ENCODE measurements around the gene KDM4F.
A peak's percentile ranks its signal among the peaks of the same experiment; 100 is the strongest.

KDM4F gene

DNA sequence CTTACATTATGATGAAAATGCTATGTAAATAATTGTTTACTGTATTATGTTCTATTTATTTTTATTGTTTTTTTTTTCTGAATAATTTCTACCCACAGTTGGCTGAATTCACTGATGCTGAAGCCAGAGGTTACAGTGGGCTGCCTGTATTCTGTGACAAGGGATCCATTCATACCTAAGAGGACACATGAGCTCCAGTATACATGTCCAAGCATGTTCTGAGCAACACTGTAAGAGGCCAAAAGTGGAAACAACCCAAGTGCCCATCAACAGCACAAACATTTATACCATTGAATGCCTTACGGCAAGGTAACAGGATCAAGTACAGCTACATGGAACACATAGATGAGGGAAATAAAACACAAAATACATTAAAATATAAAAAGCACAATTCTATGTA, 16.1 kb downstream of the KDM4F start:
- Histone ChIP-seq H3K9me3 (ENCODE audit: control insufficient read depth in 1 of 2, low read length in 2 of 2) (no peaks in the 10 kb centered on the region), H3K27me3 (ENCODE audit: low read depth, low read length) (no peaks in the 10 kb centered on the region), H3K27ac (ENCODE audit: low read length) (no peak overlapping the region), H3K4me1 (ENCODE audit: control insufficient read depth in 1 of 2, insufficient read depth in 2 of 2, low read length in 2 of 2) (peaks cover 10 to 18% of the 10 kb centered on the region in 2 donors), H3K4me3 (ENCODE audit: low read depth in 1 of 2, low read length in 2 of 2) (no peak overlapping the region), H3K36me3 (ENCODE audit: control insufficient read depth in 1 of 2, insufficient read depth in 2 of 2, low read length in 2 of 2) (no peaks in the 10 kb centered on the region)

DNA sequence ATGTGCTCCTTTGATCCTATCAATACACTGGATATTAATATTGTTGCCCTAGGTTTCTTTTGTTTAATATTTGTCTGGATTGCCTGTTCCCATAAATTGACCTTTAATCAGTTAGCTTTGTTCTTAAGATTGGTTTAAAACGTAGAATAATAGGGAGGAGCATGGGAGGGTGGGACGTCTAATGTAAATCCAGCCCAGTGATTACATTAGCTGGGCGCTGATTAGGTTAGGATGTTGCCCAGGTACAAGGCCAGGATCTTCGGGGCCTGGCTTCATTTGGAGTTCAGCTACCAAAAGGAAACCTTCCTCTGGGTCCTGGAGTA, 17.5 kb downstream of the KDM4F start, which contains the start of gene SRSF8:
TSS of gene SRSF8 (plus strand) at position 204 of the 323 bp plus-strand sequence. CDS start 308 bp downstream, outside the sequence.
- Histone ChIP-seq H3K27me3 (ENCODE audit: low read depth, low read length) (no peaks in the 10 kb centered on the region), H3K27ac (ENCODE audit: low read length) (peak within 1 kb of the TSS; percentile 99), H3K36me3 (ENCODE audit: control insufficient read depth in 1 of 2, insufficient read depth in 2 of 2, low read length in 2 of 2) (no peaks in the 10 kb centered on the region), H3K4me1 (ENCODE audit: control insufficient read depth in 1 of 2, insufficient read depth in 2 of 2, low read length in 2 of 2) (peaks cover 10 to 18% of the 10 kb centered on the region in 2 donors), H3K4me3 (ENCODE audit: low read depth in 1 of 2, low read length in 2 of 2) (peak within 1 kb of the TSS; percentile 85 to 99), H3K9me3 (ENCODE audit: control insufficient read depth in 1 of 2, low read length in 2 of 2) (no peaks in the 10 kb centered on the region)

DNA sequence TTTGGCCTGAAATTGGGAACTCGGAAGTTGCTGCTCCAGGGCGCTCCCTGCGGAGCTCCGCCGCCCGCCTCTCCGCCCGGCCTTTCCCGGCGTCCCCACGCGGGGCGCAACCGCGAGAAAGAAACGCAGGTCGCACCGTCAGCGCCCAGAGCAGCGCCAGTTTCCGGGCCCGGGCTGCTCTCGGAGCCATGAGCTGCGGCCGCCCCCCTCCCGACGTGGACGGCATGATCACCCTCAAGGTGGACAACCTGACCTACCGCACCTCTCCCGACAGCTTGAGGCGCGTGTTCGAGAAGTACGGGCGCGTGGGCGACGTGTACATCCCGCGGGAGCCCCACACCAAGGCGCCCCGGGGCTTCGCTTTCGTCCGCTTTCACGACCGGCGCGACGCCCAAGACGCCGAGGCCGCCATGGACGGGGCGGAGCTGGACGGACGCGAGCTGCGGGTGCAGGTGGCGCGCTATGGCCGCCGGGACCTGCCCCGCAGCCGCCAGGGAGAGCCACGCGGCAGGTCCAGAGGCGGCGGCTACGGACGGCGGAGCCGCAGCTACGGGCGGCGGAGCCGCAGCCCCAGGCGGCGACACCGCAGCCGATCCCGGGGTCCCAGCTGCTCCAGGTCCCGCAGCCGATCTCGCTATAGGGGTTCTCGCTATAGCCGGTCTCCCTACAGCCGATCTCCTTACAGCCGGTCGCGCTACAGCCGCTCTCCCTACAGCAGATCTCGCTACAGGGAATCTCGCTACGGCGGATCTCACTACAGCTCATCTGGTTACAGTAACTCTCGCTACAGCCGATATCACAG, 18.0 kb downstream of the KDM4F start:
- Histone ChIP-seq H3K4me1 (ENCODE audit: control insufficient read depth in 1 of 2, insufficient read depth in 2 of 2, low read length in 2 of 2) (peaks cover 10 to 18% of the 10 kb centered on the region in 2 donors), H3K27ac (ENCODE audit: low read length) (peak overlapping the region; percentile 99), H3K4me3 (ENCODE audit: low read depth in 1 of 2, low read length in 2 of 2) (peak overlapping the region; percentile 85 to 99), H3K27me3 (ENCODE audit: low read depth, low read length) (no peaks in the 10 kb centered on the region), H3K36me3 (ENCODE audit: control insufficient read depth in 1 of 2, insufficient read depth in 2 of 2, low read length in 2 of 2) (no peaks in the 10 kb centered on the region), H3K9me3 (ENCODE audit: control insufficient read depth in 1 of 2, low read length in 2 of 2) (no peaks in the 10 kb centered on the region)

DNA sequence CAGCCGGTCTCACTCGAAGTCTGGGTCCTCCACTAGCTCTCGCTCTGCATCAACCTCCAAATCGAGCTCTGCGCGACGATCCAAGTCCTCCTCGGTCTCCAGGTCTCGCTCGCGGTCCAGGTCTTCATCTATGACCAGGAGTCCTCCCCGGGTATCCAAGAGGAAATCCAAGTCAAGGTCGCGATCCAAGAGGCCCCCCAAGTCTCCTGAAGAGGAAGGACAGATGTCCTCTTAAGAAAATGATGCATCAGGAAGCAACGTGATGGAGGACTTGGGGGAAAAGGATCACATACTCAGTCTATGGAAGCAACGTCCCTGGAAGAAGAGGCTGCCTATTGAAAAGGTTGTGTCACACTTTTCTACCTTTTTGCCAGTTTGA, 18.6 kb downstream of the KDM4F start:
- no peaks in the 10 kb centered on the region for H3K27me3 ChIP-seq (ENCODE audit: low read depth, low read length)
- peak overlapping the region; percentile 99 for H3K27ac ChIP-seq (ENCODE audit: low read length)
- H3K36me3 ChIP-seq (ENCODE audit: control insufficient read depth in 1 of 2, insufficient read depth in 2 of 2, low read length in 2 of 2): no peaks in the 10 kb centered on the region
- peaks cover 10 to 18% of the 10 kb centered on the region in 2 donors for H3K4me1 ChIP-seq (ENCODE audit: control insufficient read depth in 1 of 2, insufficient read depth in 2 of 2, low read length in 2 of 2)
- peak overlapping the region; percentile 85 to 99 for H3K4me3 ChIP-seq (ENCODE audit: low read depth in 1 of 2, low read length in 2 of 2)
- H3K9me3 ChIP-seq (ENCODE audit: control insufficient read depth in 1 of 2, low read length in 2 of 2): no peaks in the 10 kb centered on the region

DNA sequence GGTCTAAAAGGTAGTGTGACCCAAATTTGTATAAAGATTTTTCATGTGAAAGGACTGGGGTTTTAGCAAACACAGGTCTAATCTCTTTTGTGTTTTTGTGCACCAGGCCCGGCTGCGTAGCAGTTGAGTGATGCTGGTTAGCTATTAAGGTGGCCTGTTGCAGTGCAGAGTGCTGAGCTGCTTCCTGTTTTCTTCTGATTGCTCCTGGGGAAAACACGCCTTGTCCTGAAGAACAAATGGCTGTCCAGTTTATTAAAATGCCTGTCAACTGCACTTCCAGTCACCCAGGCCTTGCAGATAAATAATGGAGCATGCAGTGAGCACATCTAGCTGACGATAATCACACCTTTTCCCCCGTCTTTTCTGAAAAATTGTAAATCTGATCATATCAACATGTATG, 19.3 kb downstream of the KDM4F start:
- peaks cover 10 to 18% of the 10 kb centered on the region in 2 donors for H3K4me1 ChIP-seq (ENCODE audit: control insufficient read depth in 1 of 2, insufficient read depth in 2 of 2, low read length in 2 of 2)
- peak overlapping the region; percentile 85 to 99 for H3K4me3 ChIP-seq (ENCODE audit: low read depth in 1 of 2, low read length in 2 of 2)
- H3K36me3 ChIP-seq (ENCODE audit: control insufficient read depth in 1 of 2, insufficient read depth in 2 of 2, low read length in 2 of 2): no peaks in the 10 kb centered on the region
- no peaks in the 10 kb centered on the region for H3K9me3 ChIP-seq (ENCODE audit: control insufficient read depth in 1 of 2, low read length in 2 of 2)
- H3K27me3 ChIP-seq (ENCODE audit: low read depth, low read length): no peaks in the 10 kb centered on the region
- peak overlapping the region; percentile 99 for H3K27ac ChIP-seq (ENCODE audit: low read length)

DNA sequence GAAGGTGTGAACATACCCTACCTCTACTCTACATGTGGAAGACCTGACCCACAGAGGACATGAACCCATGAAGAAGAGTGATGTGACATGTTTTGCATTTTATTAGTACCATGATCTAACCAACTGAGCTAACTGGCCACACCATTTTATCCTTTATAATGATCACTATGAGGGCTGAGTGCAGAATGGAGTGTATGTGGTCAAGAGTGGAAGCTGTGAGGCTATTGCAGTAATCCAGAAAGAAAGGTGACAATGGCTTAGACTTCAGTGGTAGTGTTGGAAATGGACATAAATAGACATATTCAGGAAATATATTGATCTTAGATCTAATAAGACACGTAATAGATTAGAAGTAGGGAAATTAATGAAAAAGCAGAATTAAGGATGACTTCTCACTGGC, 21.2 kb downstream of the KDM4F start:
- Histone ChIP-seq H3K9me3 (ENCODE audit: control insufficient read depth in 1 of 2, low read length in 2 of 2) (no peaks in the 10 kb centered on the region), H3K36me3 (ENCODE audit: control insufficient read depth in 1 of 2, insufficient read depth in 2 of 2, low read length in 2 of 2) (no peaks in the 10 kb centered on the region), H3K4me1 (ENCODE audit: control insufficient read depth in 1 of 2, insufficient read depth in 2 of 2, low read length in 2 of 2) (peaks cover 10 to 21% of the 10 kb centered on the region in 2 donors), H3K27me3 (ENCODE audit: low read depth, low read length) (no peaks in the 10 kb centered on the region), H3K27ac (ENCODE audit: low read length) (no peak overlapping the region), H3K4me3 (ENCODE audit: low read depth in 1 of 2, low read length in 2 of 2) (no peak overlapping the region)

DNA sequence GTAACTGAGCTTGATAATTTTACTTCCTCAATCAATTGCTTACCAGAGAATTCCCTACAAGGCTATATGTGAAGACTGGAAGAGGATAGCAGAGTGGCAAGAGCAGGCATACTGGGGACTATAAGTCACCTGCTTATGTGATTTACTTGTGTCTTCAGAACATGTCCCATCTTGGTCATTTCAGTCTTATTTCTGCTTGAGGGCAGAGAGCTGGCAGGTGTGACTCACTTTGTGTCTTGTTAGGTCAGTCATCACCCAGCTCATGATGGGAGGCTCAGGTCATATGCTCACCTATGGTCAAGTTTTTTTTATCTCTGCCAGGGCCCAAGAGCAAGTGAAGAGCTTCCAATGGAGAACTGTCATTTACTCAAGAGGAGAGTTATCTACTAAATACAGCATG, 23.7 kb downstream of the KDM4F start:
- no peaks in the 10 kb centered on the region for H3K36me3 ChIP-seq (ENCODE audit: control insufficient read depth in 1 of 2, insufficient read depth in 2 of 2, low read length in 2 of 2)
- peaks cover 6 to 25% of the 10 kb centered on the region in 2 donors for H3K4me1 ChIP-seq (ENCODE audit: control insufficient read depth in 1 of 2, insufficient read depth in 2 of 2, low read length in 2 of 2)
- no peaks in the 10 kb centered on the region for H3K9me3 ChIP-seq (ENCODE audit: control insufficient read depth in 1 of 2, low read length in 2 of 2)
- H3K27ac ChIP-seq (ENCODE audit: low read length): no peak overlapping the region
- no peaks in the 10 kb centered on the region for H3K27me3 ChIP-seq (ENCODE audit: low read depth, low read length)
- H3K4me3 ChIP-seq (ENCODE audit: low read depth in 1 of 2, low read length in 2 of 2): no peak overlapping the region

DNA sequence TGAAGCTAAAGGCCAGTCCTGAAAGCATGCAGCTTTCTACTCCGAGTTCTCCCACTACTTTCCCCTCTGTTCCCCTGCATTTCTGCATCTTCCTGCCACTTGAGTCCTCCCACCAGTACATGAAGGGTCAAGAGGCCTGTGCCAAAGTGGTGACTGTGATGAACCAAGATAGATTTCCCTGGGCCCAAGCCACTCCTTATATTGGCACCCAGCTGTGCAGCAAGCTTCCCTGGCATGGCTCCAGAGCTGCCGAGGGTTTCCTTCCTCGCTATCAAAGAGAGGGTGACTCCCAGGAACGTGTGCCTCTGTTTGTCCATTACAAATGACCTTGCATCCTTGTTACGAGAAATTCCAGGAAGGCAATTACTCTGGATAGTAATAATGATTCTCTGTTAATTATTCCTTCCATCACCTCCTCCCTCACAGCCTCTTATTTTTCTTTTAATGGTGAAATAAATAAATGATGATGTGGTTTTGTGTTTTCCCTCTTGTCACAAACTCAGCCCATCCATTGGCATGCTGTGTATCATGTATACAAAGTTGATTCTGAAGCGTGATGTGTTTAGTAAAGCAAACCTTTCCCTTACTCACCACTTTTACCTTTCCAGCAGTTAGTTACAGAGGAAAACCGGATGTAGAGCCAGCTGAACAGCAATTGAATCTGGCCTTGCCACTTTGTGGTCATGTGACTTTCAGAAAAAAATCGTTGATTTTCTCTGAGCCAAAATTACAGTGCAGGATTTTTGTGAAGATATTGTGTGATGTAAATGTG, 25.8 kb downstream of the KDM4F start:
- Histone ChIP-seq H3K9me3 (ENCODE audit: control insufficient read depth in 1 of 2, low read length in 2 of 2) (no peaks in the 10 kb centered on the region), H3K27ac (ENCODE audit: low read length) (no peak overlapping the region), H3K4me1 (ENCODE audit: control insufficient read depth in 1 of 2, insufficient read depth in 2 of 2, low read length in 2 of 2) (peaks cover 0 to 10% of the 10 kb centered on the region in 2 donors), H3K36me3 (ENCODE audit: control insufficient read depth in 1 of 2, insufficient read depth in 2 of 2, low read length in 2 of 2) (no peaks in the 10 kb centered on the region), H3K27me3 (ENCODE audit: low read depth, low read length) (no peaks in the 10 kb centered on the region), H3K4me3 (ENCODE audit: low read depth in 1 of 2, low read length in 2 of 2) (peak overlapping the region in 1 of 2 donors; percentile 24)

DNA sequence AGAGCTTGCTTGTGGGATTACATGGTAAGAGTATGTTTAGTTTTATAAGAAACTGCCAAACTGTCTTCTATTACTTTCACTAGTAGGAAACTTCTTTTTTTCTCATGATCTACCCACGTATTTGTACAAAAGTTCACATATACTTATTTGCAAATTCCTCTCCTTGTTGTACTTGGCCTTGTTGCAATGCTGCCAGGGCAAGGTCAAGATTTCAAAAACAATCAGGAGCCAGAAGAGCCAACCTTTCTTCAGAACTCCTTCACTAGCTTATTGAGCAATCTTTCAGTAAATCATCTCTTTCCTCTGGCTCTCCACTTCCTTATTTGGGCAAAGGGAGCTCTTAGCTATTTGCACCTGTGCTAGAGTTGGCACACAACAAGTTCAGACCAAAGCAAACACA, 27.2 kb downstream of the KDM4F start:
- H3K9me3 ChIP-seq (ENCODE audit: control insufficient read depth in 1 of 2, low read length in 2 of 2): no peaks in the 10 kb centered on the region
- no peak overlapping the region for H3K4me3 ChIP-seq (ENCODE audit: low read depth in 1 of 2, low read length in 2 of 2)
- peaks cover 0 to 7% of the 10 kb centered on the region in 2 donors for H3K4me1 ChIP-seq (ENCODE audit: control insufficient read depth in 1 of 2, insufficient read depth in 2 of 2, low read length in 2 of 2)
- H3K36me3 ChIP-seq (ENCODE audit: control insufficient read depth in 1 of 2, insufficient read depth in 2 of 2, low read length in 2 of 2): no peaks in the 10 kb centered on the region
- no peak overlapping the region for H3K27ac ChIP-seq (ENCODE audit: low read length)
- H3K27me3 ChIP-seq (ENCODE audit: low read depth, low read length): no peaks in the 10 kb centered on the region

DNA sequence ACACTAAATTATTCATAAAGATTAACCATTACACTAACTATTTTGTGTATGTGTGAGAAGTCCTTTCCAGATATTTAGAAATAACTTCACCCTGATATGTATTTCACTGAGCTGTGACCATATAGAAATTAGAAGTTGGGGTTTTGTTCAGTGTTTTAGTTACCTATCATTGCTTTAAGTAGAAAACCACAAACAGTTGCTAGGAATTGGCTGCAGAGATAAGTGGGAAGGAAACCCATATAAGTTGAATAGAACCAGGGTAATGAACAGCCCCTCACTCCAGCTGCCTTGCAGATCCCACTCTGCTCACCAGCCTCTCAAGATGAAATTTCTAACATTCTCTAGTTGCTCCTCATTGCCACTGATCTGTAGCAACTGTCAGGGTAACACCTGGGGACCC, 27.8 kb downstream of the KDM4F start:
- peaks cover 0 to 7% of the 10 kb centered on the region in 2 donors for H3K4me1 ChIP-seq (ENCODE audit: control insufficient read depth in 1 of 2, insufficient read depth in 2 of 2, low read length in 2 of 2)
- H3K9me3 ChIP-seq (ENCODE audit: control insufficient read depth in 1 of 2, low read length in 2 of 2): no peaks in the 10 kb centered on the region
- H3K27ac ChIP-seq (ENCODE audit: low read length): no peak overlapping the region
- H3K4me3 ChIP-seq (ENCODE audit: low read depth in 1 of 2, low read length in 2 of 2): no peak overlapping the region
- H3K27me3 ChIP-seq (ENCODE audit: low read depth, low read length): no peaks in the 10 kb centered on the region
- no peaks in the 10 kb centered on the region for H3K36me3 ChIP-seq (ENCODE audit: control insufficient read depth in 1 of 2, insufficient read depth in 2 of 2, low read length in 2 of 2)

DNA sequence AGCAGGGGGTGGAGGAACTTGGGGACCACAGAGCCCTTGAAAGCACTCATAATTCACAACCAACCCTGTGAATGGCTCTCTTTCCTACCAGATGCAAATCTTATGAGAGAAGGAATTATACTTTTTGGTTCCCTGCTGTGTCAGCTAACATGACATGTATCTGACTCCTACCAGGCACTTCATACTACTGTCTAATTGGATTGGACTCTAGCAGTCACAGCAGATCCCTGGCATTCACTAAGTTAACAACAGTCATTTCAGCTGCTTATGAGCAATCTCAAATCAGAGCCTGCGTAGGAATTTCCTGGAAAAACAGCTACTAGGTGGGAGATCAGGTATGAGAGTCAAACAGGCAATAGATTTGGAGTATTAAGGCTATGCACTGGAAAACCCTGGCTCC, 29.3 kb downstream of the KDM4F start:
- Histone ChIP-seq H3K27me3 (ENCODE audit: low read depth, low read length) (no peaks in the 10 kb centered on the region), H3K9me3 (ENCODE audit: control insufficient read depth in 1 of 2, low read length in 2 of 2) (no peaks in the 10 kb centered on the region), H3K4me3 (ENCODE audit: low read depth in 1 of 2, low read length in 2 of 2) (no peak overlapping the region), H3K36me3 (ENCODE audit: control insufficient read depth in 1 of 2, insufficient read depth in 2 of 2, low read length in 2 of 2) (no peaks in the 10 kb centered on the region), H3K27ac (ENCODE audit: low read length) (no peak overlapping the region), H3K4me1 (ENCODE audit: control insufficient read depth in 1 of 2, insufficient read depth in 2 of 2, low read length in 2 of 2) (peaks cover 0 to 7% of the 10 kb centered on the region in 2 donors)
